HG02870 (cell line): Measurements from ENCODE around the gene PLA2G15.

Experiments
- ATAC-seq: cut with Tn5 transposase; IDR thresholded peaks from one replicate; pipeline ENCODE4 v1.9.1; 2021; ENCODE audit warnings: mild to moderate bottlenecking, moderate library complexity; ENCODE audit not compliant: unreplicated experiment

PLA2G15 gene

GRCh38 chr16:68232335-68232734 is 12.8 kb upstream of the PLA2G15 start:
- no peak for ATAC-seq

GRCh38 chr16:68233085-68233834 is 11.9 kb upstream of the PLA2G15 start:
- no peak for ATAC-seq

- ATAC-seq, result no peak
Observed at GRCh38 chr16:68233835-68234187, 11.4 kb upstream of the PLA2G15 start.

GRCh38 chr16:68234188-68235107 is 10.7 kb upstream of the PLA2G15 start:
- ATAC-seq, result no peak

GRCh38 chr16:68235108-68235886 is 9.9 kb upstream of the PLA2G15 start:
- no peak for ATAC-seq

GRCh38 chr16:68235887-68236136 is 9.4 kb upstream of the PLA2G15 start, which contains the start of gene ESRP2:
TSS of gene ESRP2 (minus strand) at chr16:68236127. CDS start at chr16:68236045, 82 bp downstream.
- ATAC-seq, result no peak

GRCh38 chr16:68236137-68236825 is 8.9 kb upstream of the PLA2G15 start:
- ATAC-seq, result no peak

GRCh38 chr16:68236826-68237242 is 8.3 kb upstream of the PLA2G15 start:
- ATAC-seq, result no peak

- peak; percentile 85 for ATAC-seq
Observed at GRCh38 chr16:68237243-68238028, 7.7 kb upstream of the PLA2G15 start.

GRCh38 chr16:68238029-68238345 is 7.2 kb upstream of the PLA2G15 start:
- no peak for ATAC-seq

- no peak for ATAC-seq
Observed at GRCh38 chr16:68242085-68242484, 3.1 kb upstream of the PLA2G15 start.

GRCh38 chr16:68242926-68243858 is 2.0 kb upstream of the PLA2G15 start:
- ATAC-seq, result no peak

GRCh38 chr16:68244481-68244902 is 681 bp upstream of the PLA2G15 start:
- ATAC-seq, result no peak

GRCh38 chr16:68246121-68246520 is 948 bp downstream of the PLA2G15 start:
- ATAC-seq, result no peak

GRCh38 chr16:68246666-68247065 is 1.5 kb downstream of the PLA2G15 start:
- ATAC-seq, result no peak

- ATAC-seq, result no peak
Observed at GRCh38 chr16:68247400-68247799, 2.2 kb downstream of the PLA2G15 start.

- no peak for ATAC-seq
Observed at GRCh38 chr16:68247932-68248331, 2.8 kb downstream of the PLA2G15 start.

- ATAC-seq, result no peak
Observed at GRCh38 chr16:68249371-68249770, 4.2 kb downstream of the PLA2G15 start.

GRCh38 chr16:68250951-68251350 is 5.8 kb downstream of the PLA2G15 start:
- no peak for ATAC-seq
